ENCODE data around the gene TEAD2. TPM values are rescaled to one million over a fixed set of nuclear protein-coding genes. Genes with fewer than 3 reads are reported as not detected.

TEAD2 gene
- total RNA-seq, 1 donor from 2014 or later = 5.3 TPM

GRCh38 chr19:49359851-49360820 is 2.1 kb downstream of the TEAD2 start:
- Mint-ChIP-seq H3K27ac (peak overlapping the region; percentile 80), H3K9me3 (no peaks in the 10 kb centered on the region), H3K4me1 (peaks cover 58% of the 10 kb centered on the region), H3K4me3 (peak overlapping the region; percentile 75), H3K36me3 (ENCODE audit: low read depth) (no peaks in the 10 kb centered on the region), H3K27me3 (no peaks in the 10 kb centered on the region)
- CTCF ChIA-PET = interaction anchor here (1.2 kb wide), 1 partner anchor 11 kb away, joined by 3 read pairs; no protein-coding TSS in a partner anchor
- no peak for TF ChIP-seq CTCF (IDR thresholded peaks at IDR 0.05)
- intact Hi-C loops (cut with micrococcal nuclease) = no loop called here
- ATAC-seq (ENCODE audit: low read depth) = no peak
- no peak for DNase-seq
- POLR2A ChIA-PET = interaction anchor here (0.6 to 7.0 kb wide), 13 partner anchors 11 to 461 kb away, joined by 3 to 89 read pairs (median 4); partner anchors contain the start of genes ALDH16A1, CD37 and FCGRT

DNA sequence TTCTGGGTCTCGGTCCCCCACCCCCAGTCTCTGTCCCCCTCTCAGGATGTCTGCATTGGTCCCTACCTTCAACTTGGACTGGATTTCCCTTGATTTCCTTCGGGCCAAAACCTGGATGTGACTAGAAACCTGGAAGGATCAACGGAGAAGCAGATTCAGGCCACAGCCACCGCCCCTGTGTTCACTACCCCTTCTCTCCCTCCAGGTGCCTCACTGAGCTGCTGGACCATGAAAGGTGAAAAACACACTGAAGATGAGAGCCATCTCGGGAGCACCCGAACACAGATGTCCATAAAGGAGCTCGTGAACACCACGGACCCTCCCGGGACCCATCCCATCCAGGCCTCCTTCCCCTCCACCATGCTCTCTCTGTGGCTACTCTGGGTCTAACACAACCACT is 5.0 kb downstream of the TEAD2 start:
- Mint-ChIP-seq H3K36me3 (ENCODE audit: low read depth) (no peaks in the 10 kb centered on the region), H3K9me3 (no peaks in the 10 kb centered on the region), H3K4me3 (peak overlapping the region; percentile 73), H3K27me3 (no peaks in the 10 kb centered on the region), H3K4me1 (peaks cover 68% of the 10 kb centered on the region), H3K27ac (peak overlapping the region; percentile 80)
- intact Hi-C loops (cut with micrococcal nuclease) = no loop called here
- CTCF ChIA-PET = interaction anchor here (0.6 to 1.5 kb wide), 4 partner anchors 9 to 117 kb away, joined by 3 to 4 read pairs (median 3); partner anchors contain the start of gene FLT3LG
- POLR2A ChIA-PET = interaction anchor here (0.6 to 7.0 kb wide), 8 partner anchors 9 to 86 kb away, joined by 3 to 89 read pairs (median 4); partner anchors contain the start of gene CD37
- ATAC-seq (ENCODE audit: low read depth) (peak; percentile 57), DNase-seq (no peak)
- TF ChIP-seq CTCF (IDR thresholded peaks at IDR 0.05) = no peak

DNA sequence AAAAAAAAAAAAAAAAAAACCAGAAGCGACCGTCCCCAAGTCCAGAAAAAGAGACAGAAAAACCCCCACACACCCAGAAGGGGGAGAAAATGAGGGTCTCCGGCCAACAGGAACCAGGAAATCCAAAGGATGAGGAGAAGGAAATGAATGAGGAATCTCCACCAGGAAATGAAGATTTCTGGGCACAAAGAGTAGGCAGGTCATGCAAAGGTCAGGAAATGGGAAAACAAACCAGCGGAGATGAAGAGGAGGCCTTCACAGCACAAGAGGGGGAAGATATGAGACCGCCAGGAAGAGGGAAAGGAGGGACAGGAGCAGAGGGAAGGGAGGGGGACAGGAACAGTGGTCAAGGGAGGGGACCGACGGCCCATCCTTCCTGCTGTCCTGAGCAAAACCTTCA is 5.8 kb downstream of the TEAD2 start:
- intact Hi-C loops (cut with micrococcal nuclease) = no loop called here
- TF ChIP-seq CTCF (IDR thresholded peaks at IDR 0.05) = no peak
- CTCF ChIA-PET = no interaction called here
- Mint-ChIP-seq H3K27ac (peak overlapping the region; percentile 80), H3K4me3 (peak overlapping the region; percentile 73), H3K36me3 (ENCODE audit: low read depth) (no peaks in the 10 kb centered on the region), H3K4me1 (peaks cover 61% of the 10 kb centered on the region), H3K27me3 (no peaks in the 10 kb centered on the region), H3K9me3 (no peaks in the 10 kb centered on the region)
- no peak for ATAC-seq (ENCODE audit: low read depth)
- POLR2A ChIA-PET = interaction anchor here (0.6 to 9.2 kb wide), 10 partner anchors 12 to 706 kb away, joined by 3 to 120 read pairs (median 5); partner anchors contain the start of gene CD37
- DNase-seq = no peak

GRCh38 chr19:49355909-49356353 is 6.3 kb downstream of the TEAD2 start:
- peak overlapping the region; percentile 73 for H3K4me3 Mint-ChIP-seq

More at GRCh38 chr19:49355909-49356353, 6.3 kb downstream of the TEAD2 start:
- ATAC-seq (ENCODE audit: low read depth) (no peak), DNase-seq (no peak)
- Mint-ChIP-seq H3K27me3 (no peaks in the 10 kb centered on the region), H3K36me3 (ENCODE audit: low read depth) (no peaks in the 10 kb centered on the region), H3K4me1 (peaks cover 56% of the 10 kb centered on the region), H3K9me3 (no peaks in the 10 kb centered on the region), H3K27ac (peak overlapping the region; percentile 80)
- ChIA-PET POLR2A (interaction anchor here (0.6 to 9.2 kb wide), 10 partner anchors 11 to 705 kb away, joined by 3 to 120 read pairs (median 5); partner anchors contain the start of gene CD37), CTCF (interaction anchor here (1.0 kb wide), 1 partner anchor 157 kb away, joined by 3 read pairs; no protein-coding TSS in a partner anchor)
- no peak for TF ChIP-seq CTCF (IDR thresholded peaks at IDR 0.05)
- intact Hi-C loops (cut with micrococcal nuclease) = no loop called here

Data from activated B cell treated with CpG ODN at 0.5 μM for 24 hours (primary cell).